HG02840 (cell line): ENCODE measurements around the gene CEP170.
"Not testable (repeated sequence)": the region's sequence is repeated elsewhere in the genome, so short reads cannot be mapped to it uniquely, and the experiment has no call there.

Source experiments
- ATAC-seq: cut with Tn5 transposase; IDR thresholded peaks from one replicate; pipeline ENCODE4 v1.9.1; 2021; ENCODE audit warnings: mild to moderate bottlenecking, moderate library complexity, moderate number of reproducible peaks; ENCODE audit not compliant: unreplicated experiment, low FRiP score

The CEP170 gene

DNA sequence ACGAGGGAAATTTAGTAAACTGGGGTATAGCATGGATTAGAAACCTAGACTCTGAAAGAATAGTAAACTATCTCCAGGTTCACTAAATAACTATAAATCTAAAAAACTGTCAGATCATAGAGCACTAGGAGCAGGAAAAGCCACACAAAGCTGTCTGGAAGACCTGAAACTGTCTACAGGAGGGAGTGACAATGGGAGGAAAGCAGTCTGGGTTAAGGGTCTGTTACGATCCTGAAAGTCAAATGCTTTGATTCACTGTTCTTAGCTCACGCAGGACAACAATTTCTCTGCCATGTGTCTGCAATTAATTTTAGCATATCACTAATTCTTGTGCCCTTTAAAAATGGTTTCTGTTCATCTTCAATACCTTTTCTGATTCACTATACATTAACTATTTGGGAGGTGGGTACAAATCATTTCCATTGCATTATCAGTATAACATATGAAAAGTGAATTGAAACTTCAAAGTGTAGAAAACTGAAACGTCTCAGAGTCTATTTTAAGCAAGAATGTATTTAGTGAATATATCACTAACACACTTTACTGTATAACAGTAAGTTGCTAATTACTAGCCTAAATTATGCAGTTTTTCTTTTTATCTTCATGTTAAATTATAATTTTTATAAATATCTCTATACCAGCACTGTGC is 18.4 kb downstream of the CEP170 start:
- ATAC-seq, result no peak

- no peak for ATAC-seq
These were observed 20.0 kb downstream of the CEP170 start for GRCh38 chr1:243234978-243235647.

DNA sequence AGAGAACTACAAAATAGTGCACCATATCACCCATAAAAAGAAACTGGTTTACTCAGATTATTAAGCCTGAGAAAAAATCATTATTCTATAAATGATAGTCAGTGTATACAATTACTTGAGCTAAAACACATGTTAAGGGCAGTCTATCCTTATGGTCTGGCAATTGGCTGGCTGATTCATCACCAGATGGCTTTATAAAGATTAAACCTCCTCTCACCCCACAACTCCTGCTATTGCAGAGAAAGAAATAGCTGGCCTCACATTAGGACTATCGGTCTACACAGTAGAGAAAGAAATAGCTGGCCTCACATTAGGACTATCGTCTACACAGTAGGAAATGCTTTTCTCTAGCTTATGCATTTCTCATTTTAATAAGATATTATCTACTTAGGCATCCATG is 21.2 kb downstream of the CEP170 start:
- ATAC-seq, result no peak

- ATAC-seq, result no peak
These were observed 24.2 kb downstream of the CEP170 start for GRCh38 chr1:243230914-243231313.

DNA sequence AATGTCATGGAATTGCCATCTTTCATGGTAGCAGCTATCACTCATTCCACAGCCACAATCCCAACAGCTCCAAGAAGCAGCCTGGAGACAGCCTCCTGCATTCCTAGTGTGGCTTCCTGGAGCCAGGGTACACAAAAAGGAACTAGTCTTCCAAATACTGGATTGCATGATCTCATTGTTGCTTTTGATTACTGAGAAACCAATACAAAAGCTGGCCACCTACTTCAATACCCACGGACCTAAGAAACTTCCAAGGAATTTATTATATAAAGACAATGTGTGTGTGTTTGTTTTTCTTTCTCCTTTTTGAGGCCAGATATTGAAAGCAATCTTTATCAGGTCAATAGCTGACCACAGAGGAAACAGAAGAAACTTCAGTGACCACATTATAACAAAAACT is 25.6 kb downstream of the CEP170 start:
- no peak for ATAC-seq

GRCh38 chr1:243227622-243228021 is 27.5 kb downstream of the CEP170 start:
- ATAC-seq, result no peak

DNA sequence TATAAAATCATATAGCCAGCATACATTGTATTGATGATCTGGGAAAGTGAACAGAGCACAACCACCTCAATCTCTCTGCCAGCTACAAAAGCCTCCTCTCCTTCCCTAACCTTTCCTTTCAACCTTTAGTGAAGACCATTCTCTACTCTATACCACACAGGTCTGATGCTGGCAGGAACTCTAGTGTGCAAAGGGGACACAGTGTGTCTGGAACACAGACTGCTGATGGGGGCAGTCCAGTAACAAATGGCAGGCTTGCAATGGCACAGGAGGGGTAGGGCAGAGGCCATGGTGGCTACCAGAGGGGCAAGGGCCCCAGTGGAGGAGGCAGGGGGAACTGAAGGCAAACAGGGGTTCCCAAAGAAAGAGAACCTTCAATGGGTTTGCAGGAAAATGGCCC is 37.0 kb downstream of the CEP170 start:
- ATAC-seq, result no peak

GRCh38 chr1:243217349-243217748 is 37.7 kb downstream of the CEP170 start:
- no peak for ATAC-seq

DNA sequence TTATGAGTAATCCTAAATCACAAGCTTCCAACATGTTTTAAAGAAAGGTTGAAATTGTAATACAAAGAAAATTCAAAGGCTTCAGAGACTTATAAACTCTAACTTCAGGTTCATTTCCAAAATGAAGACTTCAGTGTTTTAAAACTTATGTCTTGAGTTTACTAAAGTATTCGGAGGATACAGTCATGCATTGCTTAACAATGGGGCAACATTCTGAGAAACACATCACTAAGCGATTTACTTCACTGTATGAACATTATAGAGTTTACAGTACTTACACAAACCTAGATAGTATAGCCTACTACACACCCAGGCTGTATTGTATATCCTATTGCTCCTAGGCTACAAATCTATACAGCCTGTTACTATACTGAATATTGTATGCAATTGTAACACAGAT is 38.3 kb downstream of the CEP170 start:
- no peak for ATAC-seq

GRCh38 chr1:243215276-243215875 is 39.7 kb downstream of the CEP170 start:
- ATAC-seq, result not testable (repeated sequence)

GRCh38 chr1:243213045-243213787 is 41.9 kb downstream of the CEP170 start:
- no peak for ATAC-seq

GRCh38 chr1:243211984-243212383 is 43.1 kb downstream of the CEP170 start:
- not testable (repeated sequence) for ATAC-seq

- not testable (repeated sequence) for ATAC-seq
These were observed 50.0 kb downstream of the CEP170 start for GRCh38 chr1:243205026-243205501.

DNA sequence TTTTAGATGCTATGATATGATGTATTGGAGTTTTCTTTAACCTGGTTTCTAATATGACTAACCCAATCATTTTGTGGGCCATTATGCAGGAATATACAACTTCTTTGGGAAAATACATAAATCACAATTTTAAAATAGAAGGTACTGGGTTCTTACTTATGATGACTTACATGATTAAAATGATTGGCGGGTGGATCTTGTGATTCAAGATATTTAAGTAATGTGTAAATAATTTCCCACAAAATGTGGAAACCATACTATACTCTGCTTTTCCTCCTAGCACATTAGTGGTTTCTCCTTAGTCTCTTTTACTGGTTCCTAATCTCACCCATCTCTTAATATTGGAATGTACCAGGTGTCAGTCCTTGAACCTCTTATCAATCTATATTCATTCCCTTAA is 50.7 kb downstream of the CEP170 start:
- not testable (repeated sequence) for ATAC-seq

DNA sequence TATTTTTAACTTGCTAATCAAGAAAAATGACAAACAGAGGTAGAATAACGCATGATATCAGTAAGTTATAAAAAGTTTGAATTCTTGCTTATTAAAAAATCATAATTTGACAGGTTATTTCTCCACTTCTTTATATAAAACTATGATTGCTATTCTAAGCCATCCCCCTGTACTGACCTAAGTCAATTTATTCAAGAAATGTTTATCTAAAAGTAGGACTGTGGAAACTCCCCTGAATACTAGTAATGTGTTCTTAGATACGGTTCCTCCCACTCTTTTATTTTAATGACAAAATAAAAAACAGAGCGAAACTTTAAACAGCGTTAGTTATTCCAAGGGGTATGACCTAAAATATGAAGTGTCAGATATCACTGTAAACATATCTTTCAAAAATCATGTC is 51.9 kb downstream of the CEP170 start:
- ATAC-seq, result not testable (repeated sequence)

- ATAC-seq, result not testable (repeated sequence)
These were observed 53.8 kb downstream of the CEP170 start for GRCh38 chr1:243201316-243201715.

DNA sequence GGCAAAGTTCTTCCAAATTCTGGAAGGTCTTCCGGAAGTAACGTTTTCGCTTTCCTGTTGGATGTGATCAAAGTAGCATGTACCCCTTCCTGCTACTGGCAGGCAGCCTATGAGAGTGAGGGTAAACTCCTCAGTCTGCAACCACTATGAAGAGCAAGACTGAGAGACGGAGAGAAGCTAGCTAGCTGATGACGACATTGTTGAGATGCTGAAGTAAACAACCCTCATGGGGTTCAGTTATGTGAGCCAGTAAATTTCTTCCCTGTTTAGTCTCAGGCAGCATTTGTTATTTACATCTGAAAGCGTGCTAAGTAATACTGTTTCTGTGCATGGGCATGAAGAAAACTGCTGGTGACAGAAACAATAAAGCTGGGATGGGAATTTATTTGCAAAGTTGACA is 57.6 kb downstream of the CEP170 start:
- ATAC-seq, result not testable (repeated sequence)

GRCh38 chr1:243193330-243193729 is 61.8 kb downstream of the CEP170 start:
- not testable (repeated sequence) for ATAC-seq

GRCh38 chr1:243186201-243186995 is 68.7 kb downstream of the CEP170 start:
- not testable (repeated sequence) for ATAC-seq

- ATAC-seq, result not testable (repeated sequence)
These were observed 70.3 kb downstream of the CEP170 start for GRCh38 chr1:243184787-243185186.
